Cerebellar cortex (tissue), 1 donor: Measurements from ENCODE around the gene TNRC6B.
"Not testable (repeated sequence)": the region's sequence is repeated elsewhere in the genome, so short reads cannot be mapped to it uniquely, and the experiment has no call there.

Experiments
- DNase-seq: peaks from one replicate; pipeline ENCODE4 v3.0.0-alpha.2; 2015; ENCODE audit warnings: low spot score

TNRC6B gene

GRCh38 chr22:40212121-40212520 lies 34.4 kb downstream of the TNRC6B start:
- DNase-seq = no peak

- peak; percentile 46 for DNase-seq
Observed at GRCh38 chr22:40213478-40213877, 35.8 kb downstream of the TNRC6B start.

- DNase-seq = peak; percentile 88
Observed at GRCh38 chr22:40215266-40215665, 37.5 kb downstream of the TNRC6B start.

- DNase-seq = peak; percentile 46
Observed at GRCh38 chr22:40216041-40216756, 38.5 kb downstream of the TNRC6B start.

GRCh38 chr22:40218152-40218551 lies 40.4 kb downstream of the TNRC6B start:
- no peak for DNase-seq

- no peak for DNase-seq
Observed at GRCh38 chr22:40218723-40219294, 41.1 kb downstream of the TNRC6B start.

- no peak for DNase-seq
Observed at GRCh38 chr22:40220316-40221054, 42.8 kb downstream of the TNRC6B start.

- no peak for DNase-seq
Observed at GRCh38 chr22:40221055-40221414, 43.3 kb downstream of the TNRC6B start.

- DNase-seq = not testable (repeated sequence)
Observed at GRCh38 chr22:40222979-40223378, 45.3 kb downstream of the TNRC6B start.

GRCh38 chr22:40224702-40225101 lies 47.0 kb downstream of the TNRC6B start:
- DNase-seq = no peak

GRCh38 chr22:40226620-40227019 lies 48.9 kb downstream of the TNRC6B start:
- DNase-seq = no peak

- no peak for DNase-seq
Observed at GRCh38 chr22:40231618-40232313, 54.0 kb downstream of the TNRC6B start.

- no peak for DNase-seq
Observed at GRCh38 chr22:40232624-40233023, 54.9 kb downstream of the TNRC6B start.

GRCh38 chr22:40233886-40234285 lies 56.2 kb downstream of the TNRC6B start:
- no peak for DNase-seq

GRCh38 chr22:40234658-40235057 lies 56.9 kb downstream of the TNRC6B start:
- DNase-seq = no peak

- no peak for DNase-seq
Observed at GRCh38 chr22:40235308-40235707, 57.6 kb downstream of the TNRC6B start.

- no peak for DNase-seq
Observed at GRCh38 chr22:40236131-40236665, 58.5 kb downstream of the TNRC6B start.

GRCh38 chr22:40237241-40237640 lies 59.5 kb downstream of the TNRC6B start:
- DNase-seq = no peak

GRCh38 chr22:40237788-40238424 lies 60.2 kb downstream of the TNRC6B start:
- no peak for DNase-seq

- DNase-seq = no peak
Observed at GRCh38 chr22:40238425-40239344, 61.0 kb downstream of the TNRC6B start.

- DNase-seq = no peak
Observed at GRCh38 chr22:40239345-40239683, 61.6 kb downstream of the TNRC6B start.
